GM18498 (cell line): ENCODE data around the gene KCNH4.

ENCODE experiments used
- ATAC-seq: cut with Tn5 transposase; IDR thresholded peaks from one replicate; pipeline ENCODE4 v1.9.1; 2021; ENCODE audit warnings: mild to moderate bottlenecking, moderate library complexity; ENCODE audit not compliant: unreplicated experiment

KCNH4 gene

GRCh38 chr17:42120161-42120769 lies 60.7 kb downstream of the KCNH4 start:
- ATAC-seq = no peak

GRCh38 chr17:42119301-42119700 lies 61.6 kb downstream of the KCNH4 start:
- ATAC-seq = no peak

DNA sequence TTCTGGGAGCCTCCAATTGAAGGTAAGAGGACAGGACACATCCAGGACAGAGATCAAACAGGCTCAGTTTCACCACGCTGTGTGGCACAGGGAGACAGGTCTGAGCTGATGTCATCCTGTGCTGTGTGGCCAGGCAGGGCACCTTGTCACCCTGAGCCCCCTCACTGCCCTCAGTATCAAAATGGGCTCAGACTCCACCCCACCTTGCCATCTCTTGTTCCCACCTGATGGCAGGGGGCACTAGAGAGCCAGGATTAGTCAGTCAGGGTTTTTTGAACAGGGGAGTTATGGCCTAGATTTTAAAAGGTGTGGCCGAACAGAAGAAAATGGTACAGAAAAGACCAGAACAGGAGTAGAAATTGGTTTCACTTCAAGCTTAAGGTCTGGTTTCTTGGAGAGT lies 62.4 kb downstream of the KCNH4 start:
- ATAC-seq = no peak

GRCh38 chr17:42118126-42118510 lies 62.8 kb downstream of the KCNH4 start:
- ATAC-seq = no peak

GRCh38 chr17:42117397-42118125 lies 63.4 kb downstream of the KCNH4 start:
- ATAC-seq = no peak

DNA sequence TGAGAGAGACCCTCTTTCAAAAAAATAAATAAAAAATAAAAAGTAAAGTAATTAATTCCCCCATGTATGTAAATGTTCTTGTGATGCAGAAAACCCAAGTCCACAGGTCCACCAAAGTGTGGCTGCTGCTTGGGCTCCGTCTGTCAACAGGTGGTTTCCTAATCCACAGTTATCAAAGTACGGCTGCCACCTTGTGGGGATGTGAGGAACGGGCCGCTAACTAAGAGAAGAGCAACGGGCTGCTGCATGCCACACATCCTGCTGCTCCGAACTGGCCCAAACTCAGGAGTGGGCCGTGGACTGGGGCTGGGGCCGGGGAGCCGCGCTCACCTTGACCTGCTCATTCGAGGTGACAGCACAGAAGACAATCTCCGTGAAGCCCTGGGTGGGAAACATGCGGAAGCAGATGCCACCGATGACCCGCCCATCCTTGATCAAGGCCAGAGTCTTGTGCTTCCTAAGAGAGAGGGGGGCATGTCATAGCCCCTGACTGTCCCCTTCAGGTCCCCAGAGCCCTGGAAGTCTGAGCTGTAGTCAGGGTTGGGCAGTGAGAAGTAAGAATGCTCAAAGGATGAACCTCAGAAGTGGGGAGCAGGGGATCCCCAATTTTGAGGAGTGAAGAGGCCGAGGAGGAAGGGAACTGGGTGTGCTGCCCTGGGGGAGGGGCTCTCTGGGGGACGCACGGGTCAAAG lies 64.1 kb downstream of the KCNH4 start:
- ATAC-seq = peak; percentile 35

GRCh38 chr17:42114118-42114517 lies 66.8 kb downstream of the KCNH4 start:
- ATAC-seq = no peak

GRCh38 chr17:42113293-42114069 lies 67.5 kb downstream of the KCNH4 start:
- no peak for ATAC-seq

GRCh38 chr17:42112552-42113176 lies 68.3 kb downstream of the KCNH4 start, which contains the start of gene DHX58:
Gene DHX58, minus strand, starts transcription at chr17:42112714. Its CDS starts 822 bp downstream, at chr17:42111892.
- ATAC-seq = peak; percentile 60

- ATAC-seq = peak; percentile 8
Measured at GRCh38 chr17:42111871-42112551, 68.9 kb downstream of the KCNH4 start.

GRCh38 chr17:42111265-42111636 lies 69.7 kb downstream of the KCNH4 start:
- no peak for ATAC-seq

- ATAC-seq = no peak
Measured at GRCh38 chr17:42110301-42111264, 70.4 kb downstream of the KCNH4 start.

DNA sequence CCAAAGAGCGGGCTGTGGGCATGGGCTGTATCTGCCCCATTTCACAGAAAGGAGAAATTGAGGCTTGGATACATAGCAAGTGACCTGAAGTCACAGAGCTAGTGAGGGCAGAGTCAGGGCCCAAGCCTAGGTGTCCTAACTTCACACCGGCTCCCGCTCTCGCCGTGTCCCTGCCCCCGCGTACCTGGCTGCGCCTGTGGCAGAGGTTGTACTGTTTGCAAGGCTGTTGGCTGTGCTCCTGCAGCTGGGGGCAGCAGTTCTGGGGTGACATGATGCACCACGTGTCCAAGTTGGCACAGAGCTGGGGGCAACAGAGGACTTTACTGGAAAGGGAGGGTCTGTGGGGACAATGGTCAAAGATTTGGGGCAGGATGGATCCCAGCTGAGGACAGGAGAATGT lies 71.9 kb downstream of the KCNH4 start:
- ATAC-seq = no peak

DNA sequence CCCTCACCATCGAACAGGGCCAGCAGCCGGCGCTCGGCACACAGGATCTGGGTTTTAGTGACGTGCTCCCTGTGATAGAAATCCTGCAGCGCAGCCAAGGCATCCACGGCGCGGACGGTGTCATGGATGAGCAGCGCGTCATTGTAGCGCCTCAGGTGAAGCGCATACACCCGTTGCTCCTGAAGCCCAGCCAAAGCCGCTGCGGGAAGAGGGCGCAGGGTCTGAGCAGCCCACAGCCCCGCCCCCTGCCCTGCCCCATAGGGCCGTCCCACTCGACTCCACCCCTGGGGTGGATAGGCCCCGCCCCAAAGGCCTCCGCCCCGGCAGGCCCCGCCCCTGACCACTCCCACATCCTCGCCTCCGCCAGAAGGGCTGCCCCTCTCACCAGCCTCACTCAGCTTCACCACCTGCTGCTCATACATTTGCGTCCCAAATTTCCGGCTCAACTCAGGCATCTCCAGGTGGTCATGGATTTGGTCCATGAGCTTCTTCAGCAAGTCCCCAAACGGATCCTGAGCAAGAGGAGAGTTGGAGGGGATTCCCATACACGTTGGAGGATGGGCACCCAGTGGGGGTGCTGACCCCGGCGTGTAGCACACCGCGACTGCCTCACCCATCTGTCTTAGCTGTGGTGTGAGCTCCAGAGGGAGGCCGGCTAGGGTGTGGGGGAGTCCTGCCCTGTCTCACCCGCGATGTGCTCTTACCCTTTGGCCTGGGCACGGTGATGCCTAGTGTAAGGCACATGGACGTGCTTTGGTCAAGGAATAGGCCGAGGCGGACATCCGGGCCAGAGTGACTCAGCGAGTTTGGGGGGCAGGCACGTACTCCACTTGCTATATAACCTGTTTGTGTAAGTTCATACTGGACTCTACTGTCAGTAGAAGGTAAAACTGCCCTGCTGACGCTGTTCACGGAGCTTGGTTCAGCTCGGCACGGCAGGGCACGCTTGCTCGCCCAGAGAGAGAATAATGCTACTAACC lies 73.1 kb downstream of the KCNH4 start:
- ATAC-seq = peak; percentile 78

DNA sequence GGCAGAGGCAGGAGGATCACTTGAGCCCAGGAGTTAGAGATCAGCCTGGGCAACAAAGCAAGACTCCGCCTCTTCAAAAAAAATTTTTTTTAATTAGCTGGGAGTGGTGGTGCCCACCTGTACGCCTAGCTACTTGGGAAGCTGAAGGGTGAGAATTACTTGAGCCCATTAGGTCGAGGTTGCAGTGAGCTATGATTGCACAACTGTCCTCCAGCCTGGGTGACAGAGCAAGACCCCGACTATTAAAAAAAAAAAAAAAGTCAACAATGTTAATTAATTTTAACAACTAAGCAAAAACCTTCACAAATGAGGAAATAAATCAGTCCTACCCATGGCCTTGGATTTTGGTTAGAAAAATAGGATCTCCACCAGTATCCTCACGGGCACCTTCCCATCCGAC lies 73.8 kb downstream of the KCNH4 start:
- ATAC-seq = no peak
